Testis (tissue), 2 donors: Measurements from ENCODE around the gene PLCD3.

ENCODE experiments used
- CTCF ChIP-seq, 3 experiments: fragments of 450-650 bp in 2 of 3; fragments of 200-600 bp in 1 of 3; sonication (generic) in 1 of 3; IDR thresholded peaks; one replicate each; pipeline ENCODE4 v1.5.1; 2016 to 2019; ENCODE audit warnings: antibody characterized with exemption in 3 of 3, mild to moderate bottlenecking in 2 of 3, moderate library complexity in 1 of 3
- POLR2A ChIP-seq: fragments of 450-650 bp; IDR thresholded peaks from one replicate; pipeline ENCODE4 v1.6.1; 2017; ENCODE audit warnings: antibody characterized with exemption, mild to moderate bottlenecking, moderate library complexity

DNA sequence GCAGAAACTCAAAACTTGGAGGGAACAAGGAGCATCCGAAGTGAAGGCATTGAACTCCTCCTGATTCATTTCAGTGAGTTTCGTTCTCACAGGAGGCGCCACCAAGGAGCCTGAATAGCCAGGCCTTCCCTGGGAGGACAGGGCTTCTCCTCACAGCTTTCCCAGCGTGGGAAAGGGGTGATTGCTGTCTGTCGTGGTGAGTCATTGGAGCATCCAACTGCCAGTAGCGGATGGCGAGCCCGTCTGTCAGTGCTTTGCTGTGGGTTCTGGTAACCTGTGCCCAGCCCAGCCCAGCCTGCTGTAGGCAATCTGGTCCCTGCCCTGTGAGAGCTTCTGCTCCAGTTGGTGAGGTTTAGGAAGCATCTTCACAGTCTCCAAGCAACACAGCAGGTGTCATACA is 28.3 kb downstream of the PLCD3 start:
- TF ChIP-seq CTCF (IDR thresholded peaks at IDR 0.05) (no peak), POLR2A (no peak)
